GM08714 (cell line): Measurements from ENCODE around the gene CLIC3.
"Not testable (repeated sequence)": the region's sequence is repeated elsewhere in the genome, so short reads cannot be mapped to it uniquely, and the experiment has no call there.

Source experiments
- H3K4me3 ChIP-seq: fragments of 200-500 bp; sonication (Bioruptor generic); 2 replicates; pipeline ENCODE4 v1.5.1; 2014; ENCODE audit warnings: mild to moderate bottlenecking, low read length, inconsistent platforms
- ZNF274 ChIP-seq: IDR thresholded peaks from 2 replicates; pipeline ENCODE4 v1.6.1; 2012; ENCODE audit warnings: mild to moderate bottlenecking, low read depth, low read length

The CLIC3 gene

GRCh38 chr9:137015540-137015930, 19.2 kb upstream of the CLIC3 start:
- TF ChIP-seq ZNF274 = no peak

DNA sequence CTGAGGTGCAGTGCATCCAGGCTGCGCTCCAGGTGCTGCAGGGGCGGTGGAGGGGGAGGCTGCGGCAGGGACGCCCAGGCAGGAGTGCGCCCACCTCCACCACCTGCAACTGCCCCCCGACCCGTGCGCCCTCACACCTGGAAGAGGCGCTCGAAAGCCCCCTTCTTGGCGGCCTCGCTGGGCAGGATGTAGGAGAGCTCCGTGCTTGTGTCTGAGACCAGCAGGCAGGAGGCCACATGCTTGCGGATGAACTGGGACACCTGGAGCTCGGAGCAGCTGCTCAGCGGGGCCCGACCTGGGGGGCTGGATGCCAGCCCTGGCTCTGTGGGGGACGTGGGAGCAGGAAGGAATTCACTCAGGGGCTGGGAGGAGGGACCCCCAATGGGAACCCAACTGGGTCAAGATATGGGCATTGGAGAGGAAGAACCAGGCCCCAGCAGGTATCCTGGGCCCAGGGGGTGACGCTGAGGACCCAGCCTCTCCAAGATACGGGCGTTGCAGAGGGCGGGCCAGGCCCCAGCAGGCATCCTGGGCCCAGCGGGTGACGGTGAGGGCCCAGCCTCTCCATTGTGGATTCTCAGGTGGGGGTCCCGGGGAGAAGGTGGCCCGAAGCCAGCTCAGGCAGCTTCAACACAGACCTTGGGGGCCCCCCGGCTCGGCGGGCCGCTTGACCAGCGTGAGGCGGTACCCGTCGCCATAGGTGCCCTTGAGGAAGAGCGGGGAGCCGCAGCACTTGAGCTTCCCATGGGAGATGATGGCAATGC, 18.6 kb upstream of the CLIC3 start:
- TF ChIP-seq ZNF274 = no peak

More at GRCh38 chr9:137015540-137015930, 19.2 kb upstream of the CLIC3 start:
- no peak overlapping the region for H3K4me3 ChIP-seq

DNA sequence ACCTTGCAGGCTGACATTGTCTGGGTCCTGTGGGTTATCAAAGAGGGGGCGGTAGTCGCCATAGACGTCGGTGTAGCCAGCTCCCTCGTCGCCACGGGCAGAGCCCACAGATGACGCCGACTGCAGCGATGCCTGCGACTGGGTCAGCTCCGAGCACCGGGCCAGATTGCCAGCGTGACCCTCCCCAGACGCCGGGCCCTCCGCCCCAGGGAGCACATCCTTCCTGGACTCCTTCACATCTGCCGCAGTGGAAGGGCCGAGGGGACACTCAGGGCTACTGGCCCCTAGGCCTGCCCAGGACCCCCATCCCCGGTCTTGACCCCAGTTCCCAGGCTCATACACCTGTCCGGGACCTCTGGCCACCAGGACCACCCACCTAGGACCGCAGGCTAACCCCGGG, 17.8 kb upstream of the CLIC3 start:
- no peak overlapping the region for H3K4me3 ChIP-seq
- TF ChIP-seq ZNF274 = no peak

More for the DNA sequence above, 18.6 kb upstream of the CLIC3 start:
- H3K4me3 ChIP-seq = no peak overlapping the region

DNA sequence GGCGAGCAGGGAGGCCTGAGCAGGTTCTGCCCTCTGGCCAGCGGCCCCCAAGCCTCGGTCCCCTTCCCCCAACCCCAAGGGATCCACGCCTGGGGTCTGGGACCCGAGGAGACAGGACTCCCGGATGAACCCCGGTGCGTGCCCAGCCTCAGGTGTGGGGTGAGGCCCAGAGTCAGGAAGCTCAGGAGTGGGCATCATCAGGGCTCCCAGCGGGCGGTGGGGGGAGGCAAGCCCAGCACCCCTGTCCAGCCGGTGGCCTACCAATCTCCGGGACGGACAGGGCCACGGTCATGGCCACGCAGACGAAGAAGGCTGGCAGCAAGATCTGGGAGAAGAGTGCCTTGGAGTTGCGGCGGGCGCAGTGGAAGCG, 17.2 kb upstream of the CLIC3 start:
- no peak overlapping the region for H3K4me3 ChIP-seq
- TF ChIP-seq ZNF274 = no peak

DNA sequence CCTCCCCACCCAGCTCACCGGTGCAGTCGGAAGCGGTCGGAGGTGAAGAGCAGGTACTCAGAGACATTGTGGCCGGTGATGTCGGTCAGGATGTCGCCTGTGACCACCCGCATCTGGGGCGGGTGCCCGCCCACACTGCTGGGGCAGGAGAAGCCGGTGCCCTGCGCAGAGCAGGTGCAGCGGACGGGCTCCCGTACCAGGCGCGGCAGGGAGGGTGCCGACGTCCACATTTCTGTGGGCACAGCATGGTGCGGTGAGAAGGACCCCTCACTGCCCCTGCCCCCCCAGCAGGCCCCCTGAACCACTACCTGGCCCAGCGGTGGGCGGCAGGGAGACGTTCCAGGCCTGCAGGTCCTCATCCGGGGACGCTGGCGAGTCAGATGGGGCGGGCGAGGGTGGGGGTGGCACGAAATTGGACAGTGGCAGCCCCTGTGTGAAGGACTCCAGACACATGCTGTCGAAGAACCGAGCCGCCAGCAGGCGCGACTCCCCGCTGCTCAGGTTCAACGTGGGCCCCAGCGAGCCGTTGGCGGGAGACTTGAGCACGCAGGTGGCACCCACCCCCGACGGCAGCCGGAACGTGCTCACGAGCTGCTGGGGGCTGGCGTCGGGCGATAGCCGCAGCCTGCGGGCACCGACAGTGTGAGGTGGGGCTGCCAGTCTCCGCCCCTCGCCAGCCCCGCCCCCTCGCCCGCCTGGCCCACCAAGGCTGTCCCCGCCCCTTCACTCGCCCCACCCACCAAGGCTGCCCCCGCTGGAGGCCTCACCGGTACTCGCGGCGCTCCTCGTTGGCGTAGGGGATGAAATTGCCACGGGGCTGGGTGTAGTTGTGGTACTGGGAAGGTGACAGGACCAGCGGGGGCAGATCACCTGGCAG, 16.6 kb upstream of the CLIC3 start:
- no peak for TF ChIP-seq ZNF274

DNA sequence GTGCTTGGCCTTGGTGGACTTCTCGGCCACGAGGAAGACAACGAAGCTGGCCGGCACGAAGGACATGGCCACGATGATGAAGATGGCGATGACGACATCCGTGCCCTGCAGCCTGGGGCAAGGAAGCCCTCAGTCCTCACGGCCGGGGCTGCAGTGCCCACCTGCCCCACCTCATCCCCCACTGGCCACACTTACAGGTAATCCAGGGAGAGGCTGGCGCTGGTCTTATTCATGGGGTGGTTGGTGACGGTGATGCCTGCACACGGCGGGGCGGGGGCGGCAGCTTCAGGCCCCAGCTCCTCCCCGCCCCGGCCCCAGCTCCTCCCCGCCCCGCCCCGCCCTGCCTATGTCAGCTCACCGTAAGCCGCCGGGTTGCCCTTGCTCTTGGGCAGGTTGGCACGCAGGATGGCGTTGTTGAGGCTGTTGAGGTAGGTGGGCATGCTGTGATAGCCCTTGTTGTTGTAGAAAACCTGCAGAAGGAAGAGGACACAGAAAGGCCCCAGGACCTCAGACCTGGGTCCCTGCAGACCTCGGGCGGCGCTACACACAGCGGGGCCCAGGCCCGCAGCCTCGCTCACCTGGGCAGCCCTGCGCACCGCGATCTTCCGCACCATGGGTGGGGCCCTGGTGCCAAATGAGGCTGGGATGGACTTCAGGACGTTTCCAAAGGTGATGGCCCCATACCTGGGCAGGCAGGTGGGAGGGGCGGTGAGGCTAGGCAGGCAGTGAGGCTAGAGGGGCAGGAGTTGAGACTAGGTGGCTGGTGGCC, 15.7 kb upstream of the CLIC3 start:
- no peak for TF ChIP-seq ZNF274
- H3K4me3 ChIP-seq = no peak overlapping the region

More for the DNA sequence above, 16.6 kb upstream of the CLIC3 start:
- no peak overlapping the region for H3K4me3 ChIP-seq

DNA sequence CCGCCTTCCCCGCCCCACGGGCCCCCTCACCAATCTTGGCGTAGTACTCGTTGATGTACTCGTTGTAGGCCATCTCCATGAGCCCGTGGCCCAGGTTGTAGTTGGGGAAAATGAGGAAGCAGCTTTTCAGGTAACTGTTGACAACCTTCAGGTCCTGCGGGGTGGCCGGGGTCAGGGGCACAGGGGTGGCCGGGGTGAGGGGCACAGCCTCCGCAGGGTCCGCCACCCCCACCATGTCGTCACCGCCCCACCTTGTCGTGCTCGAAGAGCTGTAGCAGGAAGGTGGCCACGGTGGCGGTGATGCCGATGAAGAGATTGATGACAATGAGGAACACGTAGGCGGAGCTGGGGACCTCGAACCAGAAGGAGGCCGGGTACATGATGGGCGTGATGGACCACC, 14.8 kb upstream of the CLIC3 start:
- H3K4me3 ChIP-seq = no peak overlapping the region
- TF ChIP-seq ZNF274 = no peak

DNA sequence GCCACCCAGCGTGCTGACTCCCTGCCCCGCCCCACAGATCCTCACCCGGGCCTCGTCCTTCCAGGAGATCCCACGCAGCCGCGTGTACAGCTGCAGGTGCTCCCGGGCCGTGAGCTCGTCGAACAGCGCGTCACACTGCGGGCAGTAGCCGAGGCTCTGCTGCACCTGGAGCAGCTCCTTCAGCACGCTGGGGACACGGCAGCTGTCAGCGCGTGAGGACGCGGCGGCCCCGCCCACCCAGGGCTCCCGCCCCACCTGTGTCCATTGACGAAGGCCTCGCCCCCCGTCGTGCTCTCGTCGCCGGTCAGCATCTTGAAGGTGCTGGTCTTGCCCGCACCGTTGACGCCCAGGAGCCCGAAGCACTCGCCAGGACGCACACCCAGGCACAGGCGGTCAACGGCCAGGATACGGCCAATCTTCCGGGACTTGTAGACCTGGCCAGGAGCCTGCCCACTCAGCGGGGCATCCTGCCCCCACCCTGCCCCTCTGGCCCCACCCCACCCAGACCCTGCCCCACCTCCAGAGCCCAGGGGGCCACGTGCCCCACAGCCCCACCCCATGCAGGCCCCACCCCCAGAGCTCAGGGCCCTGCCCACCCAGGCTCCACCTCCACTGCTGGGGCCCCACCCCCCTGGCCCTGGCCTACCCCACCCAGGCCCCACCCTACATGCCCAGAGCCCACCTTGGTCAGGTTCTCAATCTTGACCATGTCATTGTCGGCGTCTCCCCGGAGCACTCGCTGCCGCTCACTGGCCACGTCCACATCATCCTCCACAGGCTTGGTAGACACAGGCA, 13.8 kb upstream of the CLIC3 start:
- TF ChIP-seq ZNF274 = no peak
- no peak overlapping the region for H3K4me3 ChIP-seq

DNA sequence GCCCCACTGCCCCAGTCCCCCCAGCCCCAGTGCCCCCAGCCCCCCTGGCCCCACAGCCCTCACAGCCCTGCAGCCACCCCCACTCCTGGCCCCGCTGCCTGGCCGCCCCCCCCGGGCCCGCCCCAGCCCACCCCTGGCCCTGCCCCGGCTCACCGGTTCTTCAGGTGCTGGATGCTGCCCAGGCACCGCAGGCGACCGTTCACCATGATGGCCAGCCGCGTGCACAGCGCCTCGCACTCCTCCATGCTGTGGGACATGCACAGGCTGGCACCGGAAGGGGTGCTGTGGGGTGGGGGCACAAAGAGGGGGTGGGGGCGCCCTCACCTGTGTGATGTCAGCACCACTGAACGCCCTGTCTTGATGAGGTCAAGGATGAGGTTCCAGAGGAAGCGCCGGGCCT, 12.8 kb upstream of the CLIC3 start:
- no peak overlapping the region for H3K4me3 ChIP-seq
- TF ChIP-seq ZNF274 = no peak

GRCh38 chr9:137008312-137008711, 11.9 kb upstream of the CLIC3 start:
- TF ChIP-seq ZNF274 = no peak
- H3K4me3 ChIP-seq = no peak overlapping the region

- H3K4me3 ChIP-seq = no peak overlapping the region
- no peak for TF ChIP-seq ZNF274
These were observed 11.5 kb upstream of the CLIC3 start for GRCh38 chr9:137007816-137008270.

DNA sequence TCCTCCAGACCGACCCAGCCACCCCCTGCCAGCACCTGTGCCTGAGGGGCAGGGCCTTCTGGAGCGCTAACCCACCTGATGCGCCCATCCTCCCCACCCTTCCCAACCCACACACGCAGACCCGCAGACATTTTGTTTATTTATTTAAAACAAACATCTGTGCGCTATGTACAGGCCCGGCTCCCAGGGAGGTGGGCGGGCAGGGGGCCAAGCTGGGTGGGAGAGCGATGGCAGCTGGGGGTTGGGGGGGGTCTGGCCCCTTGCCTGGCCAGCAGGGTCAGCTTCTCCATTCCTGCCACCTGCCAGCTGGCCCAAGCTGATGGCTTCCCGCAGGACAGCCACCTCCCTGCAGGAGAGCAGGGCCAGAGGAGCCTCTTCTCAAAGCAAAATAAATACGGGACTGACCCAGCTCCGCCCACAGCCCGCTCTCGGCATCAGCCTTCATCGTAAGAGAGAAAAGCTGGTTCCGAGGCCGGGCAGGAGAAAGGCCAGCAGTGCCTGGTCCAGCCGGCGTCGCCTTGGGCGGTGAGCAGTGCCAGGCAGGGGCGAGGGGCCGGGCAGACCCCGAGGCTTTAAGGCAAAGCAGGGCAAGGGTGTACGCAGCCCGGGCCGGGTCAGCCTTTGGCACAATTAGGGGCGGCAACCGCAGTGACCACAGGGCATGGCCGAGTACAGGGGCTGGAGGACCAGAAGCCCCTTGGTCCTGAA, 10.9 kb upstream of the CLIC3 start:
- no peak overlapping the region for H3K4me3 ChIP-seq
- TF ChIP-seq ZNF274 = no peak

DNA sequence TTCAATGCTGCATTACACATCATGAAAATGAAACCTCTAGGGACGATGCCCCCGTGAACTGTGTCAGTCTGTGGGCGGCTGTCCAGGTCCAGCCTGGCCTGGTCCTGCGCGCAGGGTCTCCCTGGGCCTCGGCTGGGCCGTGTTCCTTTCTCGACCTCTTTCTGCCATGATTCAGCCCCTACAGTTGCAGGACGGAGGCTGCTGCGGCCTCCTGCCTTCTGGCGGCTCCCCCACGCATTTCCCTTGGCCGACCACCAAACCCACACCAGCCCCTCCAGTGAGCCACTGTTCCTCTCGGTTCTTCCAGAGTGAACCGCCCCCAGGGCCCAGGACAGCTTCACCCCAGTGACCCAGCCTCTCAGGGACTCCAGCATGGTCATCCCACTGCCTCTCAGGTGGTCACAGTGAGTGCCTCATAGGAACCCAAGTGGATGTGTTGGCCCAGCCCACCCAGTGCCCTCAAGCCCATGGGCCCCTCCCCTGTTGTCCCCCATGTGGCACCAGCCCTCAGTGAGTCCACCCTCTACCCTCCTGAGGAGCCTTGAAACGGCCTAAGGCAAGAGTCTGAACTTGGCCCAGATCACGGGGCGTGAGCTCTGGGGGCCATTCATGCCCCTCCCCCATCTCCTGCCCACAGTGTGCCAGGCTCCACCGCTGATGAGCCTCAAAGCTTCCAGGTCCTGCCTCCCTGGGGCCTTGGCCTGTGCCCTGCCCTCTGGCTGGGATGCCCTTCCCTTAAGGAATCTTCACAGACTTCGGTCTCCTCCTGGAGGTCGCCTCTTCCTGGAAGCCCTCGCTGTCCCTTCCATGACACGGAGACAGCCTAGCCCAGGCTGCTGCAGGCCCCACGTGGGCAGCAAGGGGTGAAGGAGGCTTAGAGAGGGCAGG, 10.0 kb upstream of the CLIC3 start:
- no peak for TF ChIP-seq ZNF274
- no peak overlapping the region for H3K4me3 ChIP-seq

DNA sequence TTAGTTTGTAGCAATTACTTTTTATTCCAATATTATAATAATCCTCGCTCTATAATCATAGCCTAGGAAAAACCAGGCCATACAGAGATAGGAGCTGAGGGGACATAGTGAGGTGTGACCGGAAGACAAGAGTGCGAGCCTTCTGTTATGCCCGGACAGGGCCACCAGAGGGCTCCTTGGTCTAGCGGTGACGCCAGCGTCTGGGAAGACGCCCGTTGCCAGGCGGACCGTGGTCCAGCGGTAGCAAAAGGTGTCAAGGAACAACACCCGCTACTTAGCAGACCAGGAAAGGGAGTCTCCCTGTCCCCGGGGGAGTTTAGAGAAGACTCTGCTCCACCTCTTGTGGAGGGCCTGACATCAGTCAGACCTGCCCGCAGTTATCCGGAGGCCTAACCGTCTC, 7.9 kb upstream of the CLIC3 start:
- not testable (repeated sequence) for H3K4me3 ChIP-seq
